T-helper 1 cell (primary cell): ENCODE measurements around the gene CYP27A1.
"Not testable (repeated sequence)": the region's sequence is repeated elsewhere in the genome, so short reads cannot be mapped to it uniquely, and the experiment has no call there.

Source experiments
- DNase-seq, 5 donors: peaks; one replicate each; pipeline ENCODE4 v3.0.0-alpha.2; 2012 to 2020
- total RNA-seq, 4 donors: gene quantifications; one replicate each; lab custom pipeline; 2026; lab: John Stamatoyannopoulos, UW

Gene CYP27A1
- 0 to 0.15 (median 0) reads per million in 4 donors for total RNA-seq

- DNase-seq = no peak
Measured at GRCh38 chr2:218781691-218782527, at the start of gene CYP27A1. Gene CYP27A1 (plus strand): TSS chr2:218782147. CDS start chr2:218782183, 36 bp downstream.

- DNase-seq = no peak
Measured at GRCh38 chr2:218732761-218733158, 49.2 kb upstream of the CYP27A1 start.

GRCh38 chr2:218733171-218734021 lies 48.6 kb upstream of the CYP27A1 start:
- DNase-seq = peak in 1 of 5 donors; percentile 54

- no peak for DNase-seq
Measured at GRCh38 chr2:218734190-218734975, 47.6 kb upstream of the CYP27A1 start.

- DNase-seq = no peak
Measured at GRCh38 chr2:218736531-218736930, 45.4 kb upstream of the CYP27A1 start.

GRCh38 chr2:218743068-218743467 lies 38.9 kb upstream of the CYP27A1 start:
- DNase-seq = no peak

- DNase-seq = no peak
Measured at GRCh38 chr2:218744615-218745014, 37.3 kb upstream of the CYP27A1 start.

GRCh38 chr2:218745160-218745558 lies 36.8 kb upstream of the CYP27A1 start:
- no peak for DNase-seq

- DNase-seq = no peak
Measured at GRCh38 chr2:218745559-218746469, 36.1 kb upstream of the CYP27A1 start.

GRCh38 chr2:218746470-218746795 lies 35.5 kb upstream of the CYP27A1 start:
- no peak for DNase-seq

- DNase-seq = no peak
Measured at GRCh38 chr2:218746960-218747359, 35.0 kb upstream of the CYP27A1 start.

- no peak for DNase-seq
Measured at GRCh38 chr2:218748741-218749441, 33.1 kb upstream of the CYP27A1 start.

- no peak for DNase-seq
Measured at GRCh38 chr2:218754201-218754600, 27.7 kb upstream of the CYP27A1 start.

GRCh38 chr2:218754781-218755180 lies 27.2 kb upstream of the CYP27A1 start:
- no peak for DNase-seq

- DNase-seq = no peak
Measured at GRCh38 chr2:218755198-218755566, 26.8 kb upstream of the CYP27A1 start.

- no peak for DNase-seq
Measured at GRCh38 chr2:218755567-218756404, 26.2 kb upstream of the CYP27A1 start.

- no peak for DNase-seq
Measured at GRCh38 chr2:218756599-218757377, 25.2 kb upstream of the CYP27A1 start.

- no peak for DNase-seq
Measured at GRCh38 chr2:218761795-218762194, 20.2 kb upstream of the CYP27A1 start.

GRCh38 chr2:218772759-218773158 lies 9.2 kb upstream of the CYP27A1 start:
- not testable (repeated sequence) for DNase-seq
